Measurements from ENCODE around the gene USP31. TPM values are rescaled to one million over a fixed set of nuclear protein-coding genes. Genes with fewer than 3 reads are reported as not detected.

USP31 gene
- total and polyA plus RNA-seq, 2 of the 8 experiments (the other 6 are each of a cell fraction or from before 2014, with no cell fraction given): 6.7 to 19.0 TPM

GRCh38 chr16:23140107-23140506 is 9.1 kb downstream of the USP31 start:
- Histone ChIP-seq H3K27me3 (replicated peaks in 1 of 4; ENCODE audit: control insufficient read depth in 3 of 4, extremely low read depth in 1 of 4, insufficient read depth in 3 of 4, low read length in 3 of 4) (no peaks in the 10 kb centered on the region), H3K4me3 (ENCODE audit: extremely low read depth in 1 of 4, insufficient read depth in 2 of 4, low read depth in 3 of 4, low read length in 4 of 4) (no peak overlapping the region), H3K9me3 (ENCODE audit: insufficient read depth in 2 of 2, low read depth in 1 of 2, low read length in 1 of 2) (no peaks in the 10 kb centered on the region; a peak in 1 of 4 replicates), H2BK120ac (replicated peaks; ENCODE audit: low read depth, low read length) (no peak overlapping the region), H3K23me2 (ENCODE audit: low read depth, low read length) (no peaks in the 10 kb centered on the region), H2BK15ac (ENCODE audit: low read length) (no peak overlapping the region), H2AK5ac (ENCODE audit: low read depth, low read length) (no peak overlapping the region), H2BK20ac (ENCODE audit: low read length) (no peak overlapping the region), H3K36me3 (ENCODE audit: control insufficient read depth in 2 of 4, insufficient read depth in 4 of 4, low read length in 3 of 4) (no peaks in the 10 kb centered on the region), H3K4me1 (replicated peaks in 1 of 4; ENCODE audit: control insufficient read depth in 3 of 4, insufficient read depth in 4 of 4, low read length in 3 of 4) (peaks cover 3 to 7% (median 7%) of the 10 kb centered on the region in 4 experiments; a peak in 4 of 7 replicates), H4K91ac (replicated peaks; ENCODE audit: insufficient read length, low read length) (no peak overlapping the region), H3K4me2 (ENCODE audit: insufficient read depth in 1 of 2, low read depth in 2 of 2, low read length in 2 of 2) (no peak overlapping the region), H4K8ac (ENCODE audit: extremely low read depth, insufficient read depth, low read length) (no peak overlapping the region), H3K18ac (ENCODE audit: extremely low read depth, low read length) (no peak overlapping the region), H3K9ac (replicated peaks in 1 of 4; ENCODE audit: extremely low read depth in 1 of 4, low read depth in 3 of 4, low read length in 3 of 4) (no peak overlapping the region), H2BK5ac (ENCODE audit: low read depth, low read length) (no peak overlapping the region), H3K79me2 (ENCODE audit: control insufficient read depth in 1 of 2, insufficient read depth in 2 of 2, low read length in 2 of 2) (peaks cover 0 to 99% of the 10 kb centered on the region in 2 experiments; a peak in 3 of 4 replicates), H2AFZ (ENCODE audit: low read length) (no peak overlapping the region), H3K56ac (replicated peaks; ENCODE audit: insufficient read length, low read depth, low read length) (no peak overlapping the region), H4K5ac (ENCODE audit: insufficient read length, low read depth, low read length) (no peak overlapping the region), H4K20me1 (replicated peaks in 1 of 2; ENCODE audit: control insufficient read depth in 1 of 2, insufficient read depth in 2 of 2, low read length in 2 of 2) (peaks cover 2 to 14% of the 10 kb centered on the region in 2 experiments), H3K23ac (ENCODE audit: insufficient read length) (no peak overlapping the region), H3K4ac (replicated peaks; ENCODE audit: insufficient read length, low read depth, low read length) (no peak overlapping the region), H3K79me1 (ENCODE audit: low read depth, low read length) (peaks cover 12% of the 10 kb centered on the region), H3K14ac (ENCODE audit: insufficient read length) (no peak overlapping the region), H2BK12ac (ENCODE audit: low read depth, low read length) (no peak overlapping the region), H3K27ac (ENCODE audit: low read depth, low read length) (no peak overlapping the region)
- ChIA-PET CTCF (ENCODE audit: partially characterized antibody) (no interaction called here), POLR2A (ENCODE audit: partially characterized antibody) (no interaction called here)
- no peak for FAIRE-seq
- WGBS, 2 experiments (ENCODE audit: extremely low coverage in 1 of 2, insufficient coverage in 1 of 2, insufficient read length in 1 of 2, insufficient replicate concordance in 2 of 2, low coverage in 1 of 2, low lambda C conversion rate in 2 of 2, missing lambda C conversion rate in 1 of 2): 92% methylated on average over 2 of the region's 2 CpGs; no CpG with 5 or more reads in 1 of the 2 experiments
- DNase-seq (ENCODE audit: low read depth in 1 of 2, low spot score in 2 of 2): no peak
- TF ChIP-seq TBP (IDR thresholded peaks at IDR 0.05; ENCODE audit: low read depth, low read length) (no peak), BCL11A (IDR thresholded peaks at IDR 0.05; ENCODE audit: low read depth in 2 of 2, low read length in 2 of 2) (no peak), JUN (IDR thresholded peaks at IDR 0.05; ENCODE audit: low read depth, low read length) (no peak), RBBP5 (IDR thresholded peaks at IDR 0.05; ENCODE audit: borderline replicate concordance, low read depth, low read length) (no peak), RAD21 (IDR thresholded peaks at IDR 0.05 in 1 of 2, conservative IDR thresholded peaks at IDR 0.05 in 1 of 2; ENCODE audit: low read depth in 2 of 2, low read length in 2 of 2) (no peak), EGR1 (IDR thresholded peaks at IDR 0.05; ENCODE audit: borderline replicate concordance, low read depth, low read length) (no peak), CBX8 (IDR thresholded peaks at IDR 0.05; ENCODE audit: borderline replicate concordance, low read depth, low read length) (no peak), CBX5 (IDR thresholded peaks at IDR 0.05; ENCODE audit: low read depth, low read length) (no peak), EP300 (IDR thresholded peaks at IDR 0.05; ENCODE audit: borderline replicate concordance in 1 of 2, low read depth in 2 of 2, low read length in 2 of 2) (no peak), SRF (IDR thresholded peaks at IDR 0.05; ENCODE audit: low read depth, low read length) (no peak), SIRT6 (IDR thresholded peaks at IDR 0.05; ENCODE audit: low read length) (no peak), CREB1 (IDR thresholded peaks at IDR 0.05) (no peak), RXRA (IDR thresholded peaks at IDR 0.05; ENCODE audit: insufficient read depth, low read depth, low read length) (no peak), KDM4A (IDR thresholded peaks at IDR 0.05; ENCODE audit: low read depth, low read length, severe bottlenecking) (no peak), SIX5 (IDR thresholded peaks at IDR 0.05; ENCODE audit: low read depth, low read length) (no peak)
